Esophagus squamous epithelium (tissue), 5 donors: ENCODE data around the gene P3H2. TPM values are rescaled to one million over a fixed set of nuclear protein-coding genes. Genes with fewer than 3 reads are reported as not detected.
A peak's percentile ranks its signal among the peaks of the same experiment; 100 is the strongest.
"Not testable (repeated sequence)": the region's sequence is repeated elsewhere in the genome, so short reads cannot be mapped to it uniquely, and the experiment has no call there.

Experiments
- DNase-seq: peaks from one replicate; lab custom pipeline; 2025; lab: John Stamatoyannopoulos, UW
- H3K27ac ChIP-seq, 4 donors: fragments of 200-600 bp; sonication (generic); one replicate each; pipeline ENCODE4 v1.5.1; 2016 to 2019; ENCODE audit warnings: mild to moderate bottlenecking in 1 of 4
- H3K27me3 ChIP-seq, 4 donors: fragments of 200-600 bp; sonication (generic); 1 replicate in 3 of 4; 2 replicates in 1 of 4; pipeline versions ENCODE4 v1.5.1 to v1.6.0; 2017 to 2021; ENCODE audit warnings: antibody characterized with exemption in 1 of 4
- H3K36me3 ChIP-seq, 3 donors: fragments of 200-600 bp; sonication (generic); one replicate each; pipeline ENCODE4 v1.5.1; 2016 to 2019
- H3K4me1 ChIP-seq, 3 donors: fragments of 200-600 bp; sonication (generic); one replicate each; pipeline ENCODE4 v1.5.1; 2017 to 2019
- H3K4me3 ChIP-seq, 4 donors: fragments of 200-600 bp; sonication (generic); 1 replicate in 3 of 4; 2 replicates in 1 of 4; pipeline ENCODE4 v1.5.1; 2016 to 2019; ENCODE audit warnings: mild to moderate bottlenecking in 2 of 4, moderate library complexity in 1 of 4
- H3K9me3 ChIP-seq, 3 donors: fragments of 200-600 bp; sonication (generic); one replicate each; pipeline ENCODE4 v1.5.1; 2016 to 2019
- POLR2A ChIP-seq, 4 donors: fragments of 450-650 bp; IDR thresholded peaks; one replicate each; pipeline ENCODE4 v1.6.1; 2017; ENCODE audit warnings: antibody characterized with exemption in 4 of 4, mild to moderate bottlenecking in 4 of 4, moderate library complexity in 3 of 4
- WGBS, 2 donors: methylation state at CpG; one replicate each; pipeline ENCODE4 v1.1.5; 2018; 5-methylcytosine and 5-hydroxymethylcytosine counted together
- intact Hi-C: fragments of 100-400 bp; cut with DNase I; formaldehyde crosslinking; loops from one replicate; pipeline ENCODE4 v1.15.0; 2022
- total RNA-seq, 4 donors: library from RNA; depleted of rRNA; stranded (reverse); fragments of >200 nt; gene quantifications; one replicate each; pipeline ENCODE4 v1.1.0, GENCODE V29; 2016
- TF ChIP-seq, protein P1 (sequence below), 6 experiments: fragments of 450-650 bp in 4 of 6; fragments of 200-600 bp in 2 of 6; sonication (generic) in 2 of 6; IDR thresholded peaks; one replicate each; pipeline ENCODE4 v1.5.1; 2016 to 2019; ENCODE audit warnings: antibody characterized with exemption in 6 of 6, mild to moderate bottlenecking in 4 of 6, moderate library complexity in 4 of 6
- donor health status: DM: yes; HTN: yes; CAD: no.

P3H2 gene
- total RNA-seq, 4 donors from 2014 or later = 16.5 to 41.2 (median 34.0) TPM

DNA sequence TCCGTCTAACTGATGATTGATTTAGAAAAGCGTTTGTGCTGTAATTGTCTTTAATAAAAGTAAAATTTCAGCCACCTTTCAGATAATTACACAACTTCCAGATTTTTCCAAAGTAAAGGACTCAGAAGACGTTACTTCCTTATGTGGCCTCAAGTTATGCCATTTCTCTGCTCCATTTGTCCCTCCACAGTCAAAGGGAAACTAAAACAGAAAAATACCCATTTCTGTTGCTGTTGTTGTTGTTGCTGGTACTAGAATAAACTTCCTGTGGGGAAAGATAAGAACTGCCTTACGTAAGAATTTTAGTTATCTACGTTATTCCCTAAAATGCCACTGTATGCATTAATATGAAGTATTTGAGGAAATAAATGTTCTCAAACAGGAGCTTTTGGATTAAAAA is 153.9 kb downstream of the P3H2 start:
- DNase-seq = no peak
- intact Hi-C loops = loop anchor here (5.0 kb wide), 1 partner anchor 355 kb away; the partner anchor contains the start of gene CLDN1
- Histone ChIP-seq H3K36me3 (peaks cover 0 to 27% (median 0%) of the 10 kb centered on the region in 3 donors), H3K9me3 (no peaks in the 10 kb centered on the region), H3K27ac (no peak overlapping the region), H3K4me1 (peaks cover 0 to 6% (median 0%) of the 10 kb centered on the region in 3 donors), H3K27me3 (no peaks in the 10 kb centered on the region), H3K4me3 (no peak overlapping the region)
- WGBS, 2 donors = 44 to 58% methylated on average over 5 of the region's 5 CpGs
- TF ChIP-seq, protein P1, sequence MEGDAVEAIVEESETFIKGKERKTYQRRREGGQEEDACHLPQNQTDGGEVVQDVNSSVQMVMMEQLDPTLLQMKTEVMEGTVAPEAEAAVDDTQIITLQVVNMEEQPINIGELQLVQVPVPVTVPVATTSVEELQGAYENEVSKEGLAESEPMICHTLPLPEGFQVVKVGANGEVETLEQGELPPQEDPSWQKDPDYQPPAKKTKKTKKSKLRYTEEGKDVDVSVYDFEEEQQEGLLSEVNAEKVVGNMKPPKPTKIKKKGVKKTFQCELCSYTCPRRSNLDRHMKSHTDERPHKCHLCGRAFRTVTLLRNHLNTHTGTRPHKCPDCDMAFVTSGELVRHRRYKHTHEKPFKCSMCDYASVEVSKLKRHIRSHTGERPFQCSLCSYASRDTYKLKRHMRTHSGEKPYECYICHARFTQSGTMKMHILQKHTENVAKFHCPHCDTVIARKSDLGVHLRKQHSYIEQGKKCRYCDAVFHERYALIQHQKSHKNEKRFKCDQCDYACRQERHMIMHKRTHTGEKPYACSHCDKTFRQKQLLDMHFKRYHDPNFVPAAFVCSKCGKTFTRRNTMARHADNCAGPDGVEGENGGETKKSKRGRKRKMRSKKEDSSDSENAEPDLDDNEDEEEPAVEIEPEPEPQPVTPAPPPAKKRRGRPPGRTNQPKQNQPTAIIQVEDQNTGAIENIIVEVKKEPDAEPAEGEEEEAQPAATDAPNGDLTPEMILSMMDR (IDR thresholded peaks at IDR 0.05) = no peak
- TF ChIP-seq POLR2A (IDR thresholded peaks at IDR 0.05) = no peak

DNA sequence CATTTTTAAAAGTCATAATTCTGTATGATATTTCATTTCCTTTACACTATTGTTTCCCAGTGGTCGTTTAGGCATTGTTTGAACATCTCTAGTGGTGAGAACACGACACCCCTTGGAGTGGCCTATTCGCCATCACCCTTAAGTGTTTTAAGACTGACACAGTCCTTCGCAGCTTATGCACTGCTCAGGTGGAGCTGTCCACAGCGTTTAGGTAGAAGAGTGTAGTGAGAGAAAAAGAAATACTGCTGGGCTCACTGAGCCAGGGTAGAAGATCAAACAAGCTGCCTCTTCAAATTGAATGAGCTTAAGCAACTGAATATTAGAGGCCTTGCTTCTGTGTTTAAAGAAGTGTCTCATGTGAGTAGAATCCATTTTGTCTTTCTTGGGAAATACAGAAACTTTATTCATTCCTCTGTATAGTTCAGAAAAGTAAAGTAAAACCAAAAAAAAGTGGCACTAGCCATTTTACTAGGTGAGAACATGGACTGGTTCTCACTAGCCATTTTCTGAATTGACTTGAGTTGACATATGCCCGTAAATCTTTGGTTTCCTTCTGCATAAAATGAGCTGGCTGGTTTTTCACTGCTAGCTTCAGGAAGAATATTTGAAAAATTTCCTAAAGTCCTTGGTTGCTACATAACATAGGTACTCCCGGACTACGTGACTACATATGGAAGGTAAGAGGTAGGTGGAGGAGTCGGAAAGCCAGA is 155.9 kb downstream of the P3H2 start:
- Histone ChIP-seq H3K9me3 (no peaks in the 10 kb centered on the region), H3K36me3 (peaks cover 0 to 17% (median 0%) of the 10 kb centered on the region in 3 donors), H3K27ac (no peak overlapping the region), H3K27me3 (no peaks in the 10 kb centered on the region), H3K4me1 (peaks cover 0 to 13% (median 3%) of the 10 kb centered on the region in 3 donors), H3K4me3 (no peak overlapping the region)
- DNase-seq = no peak
- intact Hi-C loops = loop anchor here (5.0 kb wide), 2 partner anchors 238 to 358 kb away; partner anchors contain the start of gene CLDN1
- TF ChIP-seq, protein P1 (IDR thresholded peaks at IDR 0.05) = no peak
- no peak for TF ChIP-seq POLR2A (IDR thresholded peaks at IDR 0.05)
- WGBS, 2 donors = 82 to 84% methylated on average over 9 of the region's 9 CpGs

DNA sequence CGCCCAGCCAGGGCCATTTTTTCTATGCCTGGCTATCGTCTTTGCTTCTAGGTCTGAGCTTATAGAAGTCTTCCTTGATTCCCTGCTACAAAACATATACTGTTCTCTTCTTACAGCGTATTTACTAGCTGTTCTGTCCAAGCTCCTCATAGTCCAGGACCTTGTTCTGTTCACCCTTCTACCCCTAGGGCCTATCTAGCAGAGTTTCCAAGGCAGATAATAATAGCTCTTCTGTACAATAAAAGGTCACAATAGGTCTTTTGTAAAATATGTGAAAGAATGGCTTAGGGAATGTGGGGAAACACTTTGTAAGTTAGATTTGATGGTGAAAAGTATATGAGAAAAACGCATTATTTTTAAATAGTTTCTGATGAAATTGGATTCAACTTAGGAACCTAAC is 158.2 kb downstream of the P3H2 start:
- no peak for TF ChIP-seq POLR2A (IDR thresholded peaks at IDR 0.05)
- TF ChIP-seq, protein P1 (IDR thresholded peaks at IDR 0.05) = no peak
- intact Hi-C loops = loop anchor here (5.0 kb wide), 1 partner anchor 240 kb away; no protein-coding TSS in a partner anchor
- DNase-seq = no peak
- Histone ChIP-seq H3K27ac (peak overlapping the region in 1 of 4 donors; percentile 63), H3K4me1 (peaks cover 0 to 13% (median 3%) of the 10 kb centered on the region in 3 donors), H3K4me3 (no peak overlapping the region), H3K9me3 (no peaks in the 10 kb centered on the region), H3K36me3 (peaks cover 0 to 11% (median 0%) of the 10 kb centered on the region in 3 donors), H3K27me3 (no peaks in the 10 kb centered on the region)
- 90 to 96% methylated on average over 4 of the region's 4 CpGs for WGBS, 2 donors

DNA sequence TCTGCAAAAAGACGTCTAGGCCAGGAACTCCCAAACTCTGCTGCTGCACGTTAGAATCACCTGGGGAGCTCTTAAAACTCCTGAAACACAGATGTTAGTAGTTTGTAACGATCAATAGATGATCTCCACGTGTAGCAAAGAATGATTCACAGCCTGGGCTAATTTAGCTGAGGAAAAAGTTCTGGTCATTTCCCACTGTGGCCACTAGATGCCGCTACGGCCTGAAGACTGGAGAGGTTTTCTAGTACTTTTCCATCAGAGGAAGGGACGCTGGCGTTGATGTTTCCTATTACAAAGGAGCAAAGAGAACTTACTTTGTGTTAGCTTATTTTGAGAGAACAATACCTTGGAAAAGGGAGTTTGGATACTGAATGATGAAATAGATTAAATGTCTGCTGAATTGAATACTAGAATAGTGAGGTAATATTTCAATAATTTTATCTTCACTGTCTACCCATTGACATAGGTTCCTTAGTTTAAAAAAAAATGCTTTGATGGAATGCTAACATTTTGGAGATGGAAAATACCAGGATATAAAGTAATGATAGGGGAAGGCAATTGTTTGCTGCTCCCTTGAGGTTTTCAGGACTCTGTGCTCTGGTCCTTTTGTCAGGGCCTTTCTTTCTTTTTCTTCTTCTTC is 159.1 kb downstream of the P3H2 start:
- Histone ChIP-seq H3K4me3 (no peak overlapping the region), H3K9me3 (no peaks in the 10 kb centered on the region), H3K27me3 (no peaks in the 10 kb centered on the region), H3K27ac (peak overlapping the region in 3 of 4 donors; percentile 21 to 63 (median 30)), H3K36me3 (peaks cover 0 to 11% (median 0%) of the 10 kb centered on the region in 3 donors), H3K4me1 (peaks cover 0 to 13% (median 3%) of the 10 kb centered on the region in 3 donors)
- WGBS, 2 donors = 2% methylated on average over 7 to 8 of the region's 8 CpGs
- intact Hi-C loops = loop anchor here (5.0 kb wide), 1 partner anchor 241 kb away; no protein-coding TSS in a partner anchor
- TF ChIP-seq POLR2A (IDR thresholded peaks at IDR 0.05) = no peak
- TF ChIP-seq, protein P1 (IDR thresholded peaks at IDR 0.05) = peak; percentile 55 to 97 (median 92)
- no peak for DNase-seq

DNA sequence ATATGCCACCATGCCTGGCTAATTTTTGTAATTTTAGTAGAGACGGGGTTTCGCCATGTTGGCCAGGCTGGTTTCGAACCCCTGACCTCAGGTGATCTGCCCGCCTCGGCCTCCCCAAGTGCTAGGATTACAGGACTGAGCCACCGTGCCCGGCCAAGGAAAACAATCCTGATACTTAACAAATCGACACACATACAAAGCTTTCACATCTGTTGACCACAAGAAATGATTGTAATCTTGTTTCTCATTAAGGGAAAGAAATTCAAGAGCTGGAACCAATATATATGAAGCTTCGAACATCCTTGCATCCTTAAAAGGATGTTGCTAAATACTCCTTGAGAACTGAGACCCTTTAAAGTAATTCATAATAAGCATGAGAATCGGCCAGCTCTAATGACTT is 159.6 kb downstream of the P3H2 start:
- 54 to 57% methylated on average over 5 to 8 of the region's 10 CpGs for WGBS, 2 donors
- H3K4me3 ChIP-seq, H3K27ac ChIP-seq, DNase-seq, H3K9me3 ChIP-seq, H3K27me3 ChIP-seq: not testable (repeated sequence)
- peaks cover 0 to 13% (median 3%) of the 10 kb centered on the region in 3 donors for H3K4me1 ChIP-seq
- H3K36me3 ChIP-seq = peaks cover 0 to 11% (median 0%) of the 10 kb centered on the region in 3 donors
- intact Hi-C loops = loop anchor here (5.0 kb wide), 1 partner anchor 241 kb away; no protein-coding TSS in a partner anchor
